ENCODE data around the gene RFPL4AL1. TPM values are rescaled to one million over a fixed set of nuclear protein-coding genes. Genes with fewer than 3 reads are reported as not detected.
A peak's percentile ranks its signal among the peaks of the same experiment; 100 is the strongest.
"Not testable (repeated sequence)": the region's sequence is repeated elsewhere in the genome, so short reads cannot be mapped to it uniquely, and the experiment has no call there.

Gene RFPL4AL1
- total RNA-seq: not detected
- polyA plus RNA-seq: not detected

GRCh38 chr19:55768818-55769217 is at the start of gene RFPL4AL1:
TSS of gene RFPL4AL1 (plus strand) at chr19:55769118. CDS start at chr19:55771805, 2,687 bp downstream.
- H3K27ac Mint-ChIP-seq; intact Hi-C loops (cut with micrococcal nuclease): not testable (repeated sequence)

GRCh38 chr19:55720214-55720746 is 48.6 kb upstream of the RFPL4AL1 start:
- H3K27me3 Mint-ChIP-seq: peaks cover 37 to 51% of the 10 kb centered on the region in 2 donors
- H3K9me3 Mint-ChIP-seq: peaks cover 11 to 38% (median 25%) of the 10 kb centered on the region in 8 donors
- no peak overlapping the region for H3K27ac ChIP-seq (ENCODE audit: low read depth, low read length)
- ChIA-PET CTCF (ENCODE audit: partially characterized antibody) (no interaction called here), POLR2A (ENCODE audit: partially characterized antibody) (no interaction called here)
- no peak overlapping the region for H3K27ac Mint-ChIP-seq
- H3K36me3 Mint-ChIP-seq: peaks cover 6 to 12% of the 10 kb centered on the region in 2 donors
- no peaks in the 10 kb centered on the region for H3K9me3 ChIP-seq (ENCODE audit: control insufficient read depth in 1 of 2, low read length in 2 of 2)
- H3K4me1 ChIP-seq (ENCODE audit: insufficient read depth, low read length): no peaks in the 10 kb centered on the region
- no peak for DNase-seq
- no peak overlapping the region for H3K4me3 Mint-ChIP-seq
- peaks cover 6% of the 10 kb centered on the region for H3K27me3 ChIP-seq (ENCODE audit: insufficient read depth, low read length)
- no peaks in the 10 kb centered on the region for H3K4me1 Mint-ChIP-seq
- H3K4me3 ChIP-seq (ENCODE audit: low read length in 2 of 2): no peak overlapping the region
- no peaks in the 10 kb centered on the region for H3K36me3 ChIP-seq (ENCODE audit: insufficient read depth, low read length)
- intact Hi-C loops (cut with micrococcal nuclease): no loop called here

More at GRCh38 chr19:55768818-55769217, at the start of gene RFPL4AL1:
- H3K27ac ChIP-seq (ENCODE audit: low read depth, low read length); POLR2A ChIA-PET (ENCODE audit: partially characterized antibody); H3K4me3 ChIP-seq (ENCODE audit: low read length in 2 of 2); DNase-seq; H3K9me3 ChIP-seq (ENCODE audit: control insufficient read depth in 1 of 2, low read length in 2 of 2); CTCF ChIA-PET (ENCODE audit: partially characterized antibody); H3K4me1 Mint-ChIP-seq; H3K4me3 Mint-ChIP-seq; H3K4me1 ChIP-seq (ENCODE audit: insufficient read depth, low read length); H3K27me3 ChIP-seq (ENCODE audit: insufficient read depth, low read length); H3K36me3 Mint-ChIP-seq; H3K36me3 ChIP-seq (ENCODE audit: insufficient read depth, low read length): not testable (repeated sequence)
- peaks cover 0 to 21% (median 9%) of the 10 kb centered on the region in 8 donors for H3K9me3 Mint-ChIP-seq
- H3K27me3 Mint-ChIP-seq: peaks cover 10 to 19% of the 10 kb centered on the region in 2 donors

DNA sequence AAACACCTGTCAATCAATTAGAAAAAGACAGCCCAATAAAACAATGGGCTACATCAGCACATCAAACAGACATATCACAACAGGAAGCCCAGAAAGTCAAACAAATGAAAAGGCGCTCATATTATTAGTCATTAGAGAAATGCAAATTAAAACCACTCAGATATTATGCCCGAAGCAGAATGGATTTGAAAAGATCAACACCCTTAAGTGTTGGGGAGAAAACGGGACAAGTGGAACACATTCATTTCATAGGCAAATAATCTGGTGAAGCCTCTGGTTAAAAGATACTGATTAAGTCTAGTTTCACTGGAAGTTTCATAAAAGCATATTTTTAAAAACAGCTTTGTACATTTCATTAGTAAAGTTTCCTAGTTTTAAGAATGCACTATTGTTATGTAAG is 48.1 kb upstream of the RFPL4AL1 start:
- peaks cover 6% of the 10 kb centered on the region for H3K27me3 ChIP-seq (ENCODE audit: insufficient read depth, low read length)
- H3K27me3 Mint-ChIP-seq: peaks cover 37 to 51% of the 10 kb centered on the region in 2 donors
- H3K9me3 Mint-ChIP-seq: peaks cover 11 to 38% (median 25%) of the 10 kb centered on the region in 8 donors
- no peaks in the 10 kb centered on the region for H3K36me3 ChIP-seq (ENCODE audit: insufficient read depth, low read length)
- POLR2A ChIA-PET (ENCODE audit: partially characterized antibody): no interaction called here
- H3K4me3 ChIP-seq (ENCODE audit: low read length in 2 of 2): no peak overlapping the region
- peaks cover 6 to 12% of the 10 kb centered on the region in 2 donors for H3K36me3 Mint-ChIP-seq
- intact Hi-C loops (cut with micrococcal nuclease): no loop called here
- H3K27ac ChIP-seq (ENCODE audit: low read depth, low read length): no peak overlapping the region
- no peak overlapping the region for H3K4me3 Mint-ChIP-seq
- no peaks in the 10 kb centered on the region for H3K9me3 ChIP-seq (ENCODE audit: control insufficient read depth in 1 of 2, low read length in 2 of 2)
- CTCF ChIA-PET (ENCODE audit: partially characterized antibody): interaction anchor here (0.6 kb wide), 1 partner anchor 842 kb away, joined by 3 read pairs; no protein-coding TSS in a partner anchor
- H3K4me1 ChIP-seq (ENCODE audit: insufficient read depth, low read length): no peaks in the 10 kb centered on the region
- DNase-seq: no peak
- peak overlapping the region in 1 of 7 donors; percentile 36 for H3K27ac Mint-ChIP-seq
- H3K4me1 Mint-ChIP-seq: no peaks in the 10 kb centered on the region

DNA sequence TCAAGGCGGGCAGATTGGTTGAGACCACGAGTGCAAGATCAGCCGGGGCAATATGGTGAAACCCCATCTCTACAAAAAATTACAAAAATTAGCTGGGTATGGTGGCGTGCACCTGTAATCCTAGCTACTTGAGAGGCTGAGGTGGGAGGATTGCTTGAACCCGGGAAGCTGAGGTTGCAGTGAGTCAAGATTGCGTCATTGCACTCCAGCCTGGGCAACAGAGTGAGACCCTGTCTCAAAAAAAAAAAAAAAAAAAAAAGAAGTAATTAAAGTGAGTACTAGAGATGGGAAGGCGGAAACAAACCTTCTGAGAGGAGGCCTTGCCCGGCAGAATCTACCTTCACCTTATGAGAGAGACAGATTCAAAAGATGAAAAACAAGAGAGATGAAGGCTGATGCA is 45.4 kb upstream of the RFPL4AL1 start:
- DNase-seq: no peak
- ChIA-PET POLR2A (ENCODE audit: partially characterized antibody) (no interaction called here), CTCF (ENCODE audit: partially characterized antibody) (no interaction called here)
- intact Hi-C loops (cut with micrococcal nuclease): no loop called here
- H3K9me3 ChIP-seq (ENCODE audit: control insufficient read depth in 1 of 2, low read length in 2 of 2): no peaks in the 10 kb centered on the region
- peaks cover 6 to 12% of the 10 kb centered on the region in 2 donors for H3K36me3 Mint-ChIP-seq
- peaks cover 25 to 34% of the 10 kb centered on the region in 2 donors for H3K27me3 Mint-ChIP-seq
- H3K27ac ChIP-seq (ENCODE audit: low read depth, low read length): no peak overlapping the region
- H3K4me3 ChIP-seq (ENCODE audit: low read length in 2 of 2): no peak overlapping the region
- H3K9me3 Mint-ChIP-seq: peaks cover 11 to 38% (median 24%) of the 10 kb centered on the region in 8 donors
- H3K27me3 ChIP-seq (ENCODE audit: insufficient read depth, low read length): peaks cover 5% of the 10 kb centered on the region
- no peak overlapping the region for H3K4me3 Mint-ChIP-seq
- no peaks in the 10 kb centered on the region for H3K36me3 ChIP-seq (ENCODE audit: insufficient read depth, low read length)
- no peaks in the 10 kb centered on the region for H3K4me1 Mint-ChIP-seq
- no peaks in the 10 kb centered on the region for H3K4me1 ChIP-seq (ENCODE audit: insufficient read depth, low read length)
- no peak overlapping the region for H3K27ac Mint-ChIP-seq

DNA sequence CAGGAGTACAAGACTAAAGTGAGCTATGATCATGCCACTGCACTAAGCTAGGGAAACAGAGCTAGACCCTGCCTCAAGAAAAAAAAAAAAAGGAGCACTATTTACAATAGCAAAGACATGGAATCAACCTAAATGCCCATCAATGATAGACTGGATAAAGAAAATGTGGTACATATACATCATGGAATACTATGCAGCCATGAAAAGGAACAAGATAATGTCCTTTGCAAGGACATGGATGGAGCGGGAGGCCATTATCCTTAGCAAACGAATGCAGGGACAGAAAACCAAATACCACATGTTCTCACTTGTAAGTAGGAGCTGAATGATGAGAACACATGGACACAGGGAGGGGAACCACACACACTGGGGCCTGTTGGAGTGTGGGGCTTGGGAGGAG is 38.5 kb upstream of the RFPL4AL1 start:
- H3K4me1 ChIP-seq (ENCODE audit: insufficient read depth, low read length); H3K36me3 Mint-ChIP-seq; intact Hi-C loops (cut with micrococcal nuclease); CTCF ChIA-PET (ENCODE audit: partially characterized antibody); H3K4me1 Mint-ChIP-seq; H3K27ac ChIP-seq (ENCODE audit: low read depth, low read length); POLR2A ChIA-PET (ENCODE audit: partially characterized antibody); H3K27me3 Mint-ChIP-seq; H3K9me3 ChIP-seq (ENCODE audit: control insufficient read depth in 1 of 2, low read length in 2 of 2); DNase-seq; H3K27ac Mint-ChIP-seq; H3K4me3 ChIP-seq (ENCODE audit: low read length in 2 of 2); H3K36me3 ChIP-seq (ENCODE audit: insufficient read depth, low read length); H3K27me3 ChIP-seq (ENCODE audit: insufficient read depth, low read length); H3K9me3 Mint-ChIP-seq: not testable (repeated sequence)
- peak overlapping the region in 1 of 8 donors; percentile 49 for H3K4me3 Mint-ChIP-seq

GRCh38 chr19:55738302-55738701 is 30.6 kb upstream of the RFPL4AL1 start, which contains the start of gene NLRP9:
TSS of gene NLRP9 (minus strand) at chr19:55738402. CDS start at chr19:55738374, 28 bp downstream.
- Histone ChIP-seq H3K36me3 (ENCODE audit: insufficient read depth, low read length) (no peaks in the 10 kb centered on the region), H3K27ac (ENCODE audit: low read depth, low read length) (no peak within 1 kb of the TSS), H3K4me1 (ENCODE audit: insufficient read depth, low read length) (no peaks in the 10 kb centered on the region), H3K27me3 (ENCODE audit: insufficient read depth, low read length) (no peaks in the 10 kb centered on the region), H3K9me3 (ENCODE audit: control insufficient read depth in 1 of 2, low read length in 2 of 2) (no peaks in the 10 kb centered on the region), H3K4me3 (ENCODE audit: low read length in 2 of 2) (no peak within 1 kb of the TSS)
- Mint-ChIP-seq H3K27me3 (peaks cover 5 to 10% of the 10 kb centered on the region in 2 donors), H3K4me1 (no peaks in the 10 kb centered on the region), H3K9me3 (no peaks in the 10 kb centered on the region), H3K27ac (no peak within 1 kb of the TSS), H3K36me3 (no peaks in the 10 kb centered on the region), H3K4me3 (no peak within 1 kb of the TSS)
- POLR2A ChIA-PET (ENCODE audit: partially characterized antibody): no interaction called here
- intact Hi-C loops (cut with micrococcal nuclease): no loop called here
- CTCF ChIA-PET (ENCODE audit: partially characterized antibody): no interaction called here
- DNase-seq: no peak

DNA sequence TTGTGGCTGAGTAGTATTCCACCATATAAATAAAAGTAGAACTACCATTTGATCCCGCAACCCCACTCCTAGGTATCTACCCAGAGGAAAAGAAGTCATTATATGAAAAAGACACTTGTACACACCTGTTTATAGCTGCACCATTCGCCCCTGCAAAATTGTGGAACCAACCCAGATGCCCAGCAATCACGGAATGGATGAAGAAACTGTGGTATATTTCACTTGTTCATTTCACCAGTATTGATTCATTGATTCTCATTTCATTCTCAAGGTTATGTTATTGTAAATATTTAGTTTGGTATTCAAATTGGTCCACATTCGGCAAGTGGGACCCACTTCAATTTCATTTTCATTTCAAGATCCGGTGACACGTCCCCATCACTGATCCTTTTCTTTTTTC is 18.2 kb upstream of the RFPL4AL1 start:
- CTCF ChIA-PET (ENCODE audit: partially characterized antibody): no interaction called here
- Histone ChIP-seq H3K27me3 (ENCODE audit: insufficient read depth, low read length) (no peaks in the 10 kb centered on the region), H3K9me3 (ENCODE audit: control insufficient read depth in 1 of 2, low read length in 2 of 2) (no peaks in the 10 kb centered on the region), H3K4me3 (ENCODE audit: low read length in 2 of 2) (no peak overlapping the region), H3K4me1 (ENCODE audit: insufficient read depth, low read length) (no peaks in the 10 kb centered on the region), H3K27ac (ENCODE audit: low read depth, low read length) (no peak overlapping the region), H3K36me3 (ENCODE audit: insufficient read depth, low read length) (no peaks in the 10 kb centered on the region)
- no peak for DNase-seq
- Mint-ChIP-seq H3K4me1 (no peaks in the 10 kb centered on the region), H3K36me3 (no peaks in the 10 kb centered on the region), H3K27ac (no peak overlapping the region), H3K27me3 (peaks cover 9 to 14% of the 10 kb centered on the region in 2 donors), H3K9me3 (peaks cover 0 to 4% (median 0%) of the 10 kb centered on the region in 8 donors), H3K4me3 (no peak overlapping the region)
- intact Hi-C loops (cut with micrococcal nuclease): no loop called here
- POLR2A ChIA-PET (ENCODE audit: partially characterized antibody): no interaction called here

All from CD4-positive, alpha-beta memory T cell (primary cell).